ENCODE results near the gene TCF19.
"Not testable (repeated sequence)": the region's sequence is repeated elsewhere in the genome, so short reads cannot be mapped to it uniquely, and the experiment has no call there.

The TCF19 gene

DNA sequence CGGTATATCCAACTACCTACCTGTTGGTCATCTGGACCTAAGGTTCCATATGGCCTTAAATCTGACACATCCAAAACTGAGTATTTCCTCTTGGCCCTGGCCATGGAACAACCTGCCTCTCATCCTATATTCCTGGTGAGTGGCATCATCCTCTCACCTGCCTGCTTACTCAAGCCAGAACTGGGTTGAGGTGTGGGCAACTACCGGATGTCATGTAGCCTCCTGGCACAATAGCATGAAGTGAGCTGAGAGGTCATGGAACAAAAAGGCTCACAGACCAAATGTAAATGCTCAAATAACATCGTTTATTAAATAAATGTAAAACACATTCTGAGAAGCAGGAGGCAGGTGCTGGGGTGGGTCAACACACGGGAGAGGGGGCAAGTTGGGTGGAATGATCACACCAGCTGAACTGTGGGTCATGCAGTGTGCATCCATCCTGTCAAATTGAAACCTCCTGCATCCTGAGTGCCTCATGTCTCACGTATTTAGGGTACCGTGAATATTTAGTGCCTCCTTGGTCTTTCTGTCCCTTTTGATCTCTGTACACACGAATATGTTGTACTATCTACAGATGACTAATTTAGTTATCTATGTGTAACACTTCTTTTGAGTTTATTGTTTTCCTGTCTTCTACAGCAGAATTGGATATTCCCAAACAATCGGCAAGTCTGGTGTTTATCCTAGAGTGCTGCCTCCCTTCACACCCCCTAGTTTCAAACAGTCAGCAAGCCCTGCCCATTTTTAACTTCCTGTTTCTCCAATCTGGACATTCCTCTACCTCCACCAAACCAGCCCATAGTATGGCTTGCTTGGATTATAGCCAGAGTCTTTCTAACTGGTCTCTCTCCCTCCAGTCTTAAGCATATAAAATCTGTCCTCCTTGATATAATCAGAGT lies 20.0 kb downstream of the TCF19 start:
- peaks cover under 1 to 18% of the 10 kb centered on the region in 2 donors for H3K36me3 ChIP-seq (ENCODE audit: control insufficient read depth in 2 of 2, insufficient read depth in 2 of 2, low read length in 2 of 2)
- H3K4me1 ChIP-seq (ENCODE audit: control insufficient read depth in 2 of 2, insufficient read depth in 2 of 2, low read length in 2 of 2) = peaks cover 7 to 11% of the 10 kb centered on the region in 2 donors
- H3K9ac ChIP-seq (ENCODE audit: low read depth in 1 of 2, low read length in 2 of 2) = no peak overlapping the region
- H3K27me3 ChIP-seq (ENCODE audit: control insufficient read depth in 2 of 2, insufficient read depth in 2 of 2, low read length in 2 of 2) = no peaks in the 10 kb centered on the region
- H3K27ac ChIP-seq (ENCODE audit: low read depth in 2 of 2, low read length in 2 of 2) = peak overlapping the region; percentile 45 to 52
- peak overlapping the region in 1 of 2 donors; percentile 28 for H3K4me3 ChIP-seq (ENCODE audit: low read length in 2 of 2)
- no peaks in the 10 kb centered on the region for H3K9me3 ChIP-seq (ENCODE audit: control insufficient read depth in 2 of 2, low read length in 2 of 2)

DNA sequence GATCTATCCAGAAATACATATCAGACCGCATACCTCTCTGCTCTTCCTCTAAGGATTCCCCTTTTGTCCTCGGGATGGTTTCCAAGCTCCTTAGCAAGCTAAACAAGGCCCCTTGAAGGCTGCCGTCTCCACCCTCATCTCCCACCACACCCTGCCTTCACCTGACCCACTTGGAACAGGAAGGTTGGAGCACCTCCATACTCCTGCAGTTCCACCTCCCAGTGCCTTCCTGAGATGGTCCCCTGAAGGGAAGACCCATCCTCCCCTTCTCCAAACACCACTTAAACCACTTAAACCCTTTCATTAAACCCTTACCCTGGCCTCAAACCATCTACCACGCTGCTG lies 20.6 kb downstream of the TCF19 start:
- Histone ChIP-seq H3K27me3 (ENCODE audit: control insufficient read depth in 2 of 2, insufficient read depth in 2 of 2, low read length in 2 of 2) (no peaks in the 10 kb centered on the region), H3K27ac (ENCODE audit: low read depth in 2 of 2, low read length in 2 of 2) (peak overlapping the region; percentile 45 to 52), H3K9ac (ENCODE audit: low read depth in 1 of 2, low read length in 2 of 2) (no peak overlapping the region), H3K4me3 (ENCODE audit: low read length in 2 of 2) (peak overlapping the region in 1 of 2 donors; percentile 15), H3K9me3 (ENCODE audit: control insufficient read depth in 2 of 2, low read length in 2 of 2) (no peaks in the 10 kb centered on the region), H3K4me1 (ENCODE audit: control insufficient read depth in 2 of 2, insufficient read depth in 2 of 2, low read length in 2 of 2) (peaks cover 7 to 11% of the 10 kb centered on the region in 2 donors), H3K36me3 (ENCODE audit: control insufficient read depth in 2 of 2, insufficient read depth in 2 of 2, low read length in 2 of 2) (peaks cover 0 to 17% of the 10 kb centered on the region in 2 donors)

DNA sequence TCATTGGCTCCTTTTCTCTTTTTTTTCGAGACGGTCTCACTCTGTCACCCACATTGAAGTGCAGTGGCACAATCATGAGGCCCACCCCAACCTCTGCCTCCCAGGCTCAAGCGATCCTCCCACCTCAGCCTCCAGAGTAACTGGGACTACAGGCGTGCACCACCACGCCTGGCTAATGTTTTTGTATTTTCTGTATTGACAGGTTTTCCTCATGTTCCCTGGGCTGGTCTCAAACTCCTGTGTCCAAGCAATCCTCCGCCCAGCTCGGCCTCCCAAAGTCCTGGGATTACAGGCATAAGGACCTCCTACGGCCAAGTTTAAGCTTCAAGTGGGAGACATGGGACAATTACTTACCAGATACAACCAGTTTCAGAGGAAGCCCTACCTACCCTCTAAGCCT lies 21.5 kb downstream of the TCF19 start:
- Histone ChIP-seq H3K36me3 (ENCODE audit: control insufficient read depth in 2 of 2, insufficient read depth in 2 of 2, low read length in 2 of 2) (peaks cover 0 to 14% of the 10 kb centered on the region in 2 donors), H3K4me3 (ENCODE audit: low read length in 2 of 2) (peak overlapping the region in 1 of 2 donors; percentile 37), H3K9me3 (ENCODE audit: control insufficient read depth in 2 of 2, low read length in 2 of 2) (no peaks in the 10 kb centered on the region), H3K4me1 (ENCODE audit: control insufficient read depth in 2 of 2, insufficient read depth in 2 of 2, low read length in 2 of 2) (peaks cover 7 to 11% of the 10 kb centered on the region in 2 donors), H3K9ac (ENCODE audit: low read depth in 1 of 2, low read length in 2 of 2) (no peak overlapping the region), H3K27me3 (ENCODE audit: control insufficient read depth in 2 of 2, insufficient read depth in 2 of 2, low read length in 2 of 2) (no peaks in the 10 kb centered on the region), H3K27ac (ENCODE audit: low read depth in 2 of 2, low read length in 2 of 2) (no peak overlapping the region)

DNA sequence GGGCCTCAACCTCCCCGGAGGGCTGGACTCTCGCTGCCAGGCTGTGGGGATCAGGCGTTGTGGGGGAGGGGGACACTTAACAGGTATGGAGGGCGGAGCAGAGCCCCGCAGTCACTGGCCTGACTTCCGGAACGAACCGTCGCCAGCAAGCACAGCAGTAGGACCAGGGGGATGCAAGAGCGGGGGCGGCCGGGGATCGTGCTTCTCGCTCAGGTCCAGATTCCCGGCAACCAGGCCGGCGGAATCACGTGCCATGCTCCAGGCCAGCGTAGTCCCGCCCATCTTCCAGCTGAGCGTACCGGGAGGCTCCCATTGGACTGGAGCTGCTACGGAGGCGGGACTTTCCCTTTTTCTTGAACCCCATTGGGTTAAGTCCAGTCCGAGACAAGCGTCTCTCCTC lies 22.1 kb downstream of the TCF19 start:
- no peaks in the 10 kb centered on the region for H3K9me3 ChIP-seq (ENCODE audit: control insufficient read depth in 2 of 2, low read length in 2 of 2)
- H3K4me3 ChIP-seq (ENCODE audit: low read length in 2 of 2) = peak overlapping the region in 1 of 2 donors; percentile 37
- no peak overlapping the region for H3K9ac ChIP-seq (ENCODE audit: low read depth in 1 of 2, low read length in 2 of 2)
- no peaks in the 10 kb centered on the region for H3K27me3 ChIP-seq (ENCODE audit: control insufficient read depth in 2 of 2, insufficient read depth in 2 of 2, low read length in 2 of 2)
- H3K27ac ChIP-seq (ENCODE audit: low read depth in 2 of 2, low read length in 2 of 2) = peak overlapping the region in 1 of 2 donors; percentile 23
- peaks cover 7 to 11% of the 10 kb centered on the region in 2 donors for H3K4me1 ChIP-seq (ENCODE audit: control insufficient read depth in 2 of 2, insufficient read depth in 2 of 2, low read length in 2 of 2)
- H3K36me3 ChIP-seq (ENCODE audit: control insufficient read depth in 2 of 2, insufficient read depth in 2 of 2, low read length in 2 of 2) = peaks cover 0 to 8% of the 10 kb centered on the region in 2 donors

DNA sequence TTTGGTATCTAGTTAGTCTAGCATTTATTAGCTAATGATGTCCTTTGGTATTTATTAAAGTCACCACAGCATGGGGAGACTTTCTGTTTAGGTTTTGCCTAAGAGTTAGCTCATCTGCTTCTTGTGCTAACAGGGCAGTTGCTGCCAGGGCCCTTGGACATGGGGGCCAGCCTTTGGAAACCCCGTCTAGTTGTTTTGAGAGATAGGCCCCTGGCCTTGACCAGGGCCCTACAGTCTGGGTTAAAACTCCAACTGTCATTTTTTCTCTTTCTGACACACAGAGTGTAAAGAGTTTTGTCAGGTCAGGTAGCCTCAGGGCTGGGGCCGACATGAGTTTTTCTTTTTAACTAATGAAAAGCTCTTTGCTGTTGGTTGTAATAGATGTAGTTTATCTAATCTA lies 24.9 kb downstream of the TCF19 start:
- not testable (repeated sequence) for H3K4me3 ChIP-seq (ENCODE audit: low read length in 2 of 2); H3K9me3 ChIP-seq (ENCODE audit: control insufficient read depth in 2 of 2, low read length in 2 of 2); H3K27ac ChIP-seq (ENCODE audit: low read depth in 2 of 2, low read length in 2 of 2); H3K9ac ChIP-seq (ENCODE audit: low read depth in 1 of 2, low read length in 2 of 2); H3K36me3 ChIP-seq (ENCODE audit: control insufficient read depth in 2 of 2, insufficient read depth in 2 of 2, low read length in 2 of 2); H3K27me3 ChIP-seq (ENCODE audit: control insufficient read depth in 2 of 2, insufficient read depth in 2 of 2, low read length in 2 of 2)
- H3K4me1 ChIP-seq (ENCODE audit: control insufficient read depth in 2 of 2, insufficient read depth in 2 of 2, low read length in 2 of 2) = peaks cover 20 to 23% of the 10 kb centered on the region in 2 donors

DNA sequence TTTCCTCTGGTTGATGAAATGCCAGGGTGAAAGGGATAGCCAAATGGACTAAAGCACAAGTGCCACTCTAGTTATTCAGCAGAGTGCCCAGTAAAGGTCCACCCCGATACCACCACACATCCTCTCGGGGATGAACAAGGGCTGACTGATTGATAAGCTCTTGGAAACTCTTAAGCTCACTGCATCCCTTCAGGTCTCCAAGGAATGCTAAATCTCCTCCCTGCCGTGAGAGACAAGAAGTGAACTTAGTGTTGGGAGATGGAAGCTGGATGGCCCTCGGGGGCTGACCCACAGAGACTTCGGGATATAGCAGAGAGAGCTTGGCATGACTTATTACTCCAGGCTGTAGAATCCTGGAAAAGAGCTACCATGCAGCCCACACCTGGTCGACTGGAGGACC lies 25.5 kb downstream of the TCF19 start:
- not testable (repeated sequence) for H3K36me3 ChIP-seq (ENCODE audit: control insufficient read depth in 2 of 2, insufficient read depth in 2 of 2, low read length in 2 of 2); H3K27ac ChIP-seq (ENCODE audit: low read depth in 2 of 2, low read length in 2 of 2); H3K27me3 ChIP-seq (ENCODE audit: control insufficient read depth in 2 of 2, insufficient read depth in 2 of 2, low read length in 2 of 2); H3K9me3 ChIP-seq (ENCODE audit: control insufficient read depth in 2 of 2, low read length in 2 of 2); H3K9ac ChIP-seq (ENCODE audit: low read depth in 1 of 2, low read length in 2 of 2)
- H3K4me3 ChIP-seq (ENCODE audit: low read length in 2 of 2) = peak overlapping the region in 1 of 2 donors; percentile 31
- peaks cover 16 to 21% of the 10 kb centered on the region in 2 donors for H3K4me1 ChIP-seq (ENCODE audit: control insufficient read depth in 2 of 2, insufficient read depth in 2 of 2, low read length in 2 of 2)

DNA sequence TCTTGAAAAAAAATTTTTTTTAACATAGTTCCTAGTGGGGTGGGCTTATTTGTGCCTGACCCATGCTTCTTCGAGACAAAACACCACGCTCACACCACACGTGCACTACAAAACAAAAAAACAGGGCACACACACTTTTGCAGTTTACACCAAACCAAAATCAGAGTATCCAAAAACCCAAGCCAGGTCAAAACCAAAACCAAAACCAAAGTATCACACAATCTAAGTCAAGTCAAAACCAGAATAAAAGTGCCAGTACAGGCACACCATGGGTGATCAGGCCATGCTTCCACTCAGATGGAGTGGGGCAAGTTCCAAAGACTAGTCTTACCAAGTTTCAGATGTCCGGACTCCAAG lies 27.3 kb downstream of the TCF19 start:
- Histone ChIP-seq H3K4me1 (ENCODE audit: control insufficient read depth in 2 of 2, insufficient read depth in 2 of 2, low read length in 2 of 2) (peaks cover 11 to 16% of the 10 kb centered on the region in 2 donors), H3K27ac (ENCODE audit: low read depth in 2 of 2, low read length in 2 of 2) (peak overlapping the region; percentile 95 to 96), H3K9ac (ENCODE audit: low read depth in 1 of 2, low read length in 2 of 2) (peak overlapping the region; percentile 79 to 83), H3K4me3 (ENCODE audit: low read length in 2 of 2) (peak overlapping the region; percentile 63 to 74)
- H3K36me3 ChIP-seq (ENCODE audit: control insufficient read depth in 2 of 2, insufficient read depth in 2 of 2, low read length in 2 of 2); H3K9me3 ChIP-seq (ENCODE audit: control insufficient read depth in 2 of 2, low read length in 2 of 2); H3K27me3 ChIP-seq (ENCODE audit: control insufficient read depth in 2 of 2, insufficient read depth in 2 of 2, low read length in 2 of 2): not testable (repeated sequence)

DNA sequence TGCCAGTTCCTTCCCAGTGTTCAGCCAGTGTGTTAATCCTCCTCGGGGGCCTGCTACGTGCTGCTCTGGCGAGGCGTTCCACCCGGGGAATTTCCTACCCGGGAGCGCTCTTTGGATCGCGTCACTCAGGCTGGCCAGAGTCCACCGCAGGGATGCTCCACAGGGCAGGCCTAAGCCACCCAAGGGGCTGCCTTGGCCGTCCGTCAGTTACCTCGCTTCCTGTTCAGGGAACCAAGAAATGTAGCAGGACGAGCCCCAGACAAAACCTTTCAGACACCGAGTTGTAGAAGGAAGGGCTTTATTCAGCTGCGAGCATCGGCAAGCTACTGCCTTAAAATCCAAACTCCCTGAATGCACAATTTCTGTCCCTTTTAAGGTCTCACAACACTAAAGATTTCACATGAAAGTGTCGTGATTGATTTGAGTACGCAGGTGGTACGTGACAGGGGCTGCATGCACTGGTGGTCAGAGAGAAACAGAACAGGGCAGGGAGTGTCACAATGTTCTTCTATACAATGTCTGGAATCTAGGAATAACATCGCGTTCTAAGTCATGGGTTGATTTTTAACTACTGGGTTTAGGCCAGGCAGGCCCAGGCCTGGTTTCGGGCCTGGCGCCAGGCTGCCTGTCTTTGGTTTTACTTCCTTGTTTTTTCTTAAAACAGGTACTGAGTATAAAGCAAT lies 27.8 kb downstream of the TCF19 start:
- Histone ChIP-seq H3K4me1 (ENCODE audit: control insufficient read depth in 2 of 2, insufficient read depth in 2 of 2, low read length in 2 of 2) (peaks cover 11 to 16% of the 10 kb centered on the region in 2 donors), H3K27ac (ENCODE audit: low read depth in 2 of 2, low read length in 2 of 2) (peak overlapping the region; percentile 95 to 96), H3K27me3 (ENCODE audit: control insufficient read depth in 2 of 2, insufficient read depth in 2 of 2, low read length in 2 of 2) (no peaks in the 10 kb centered on the region), H3K9me3 (ENCODE audit: control insufficient read depth in 2 of 2, low read length in 2 of 2) (no peaks in the 10 kb centered on the region), H3K9ac (ENCODE audit: low read depth in 1 of 2, low read length in 2 of 2) (peak overlapping the region; percentile 79 to 83), H3K4me3 (ENCODE audit: low read length in 2 of 2) (peak overlapping the region; percentile 63 to 74), H3K36me3 (ENCODE audit: control insufficient read depth in 2 of 2, insufficient read depth in 2 of 2, low read length in 2 of 2) (no peaks in the 10 kb centered on the region)

DNA sequence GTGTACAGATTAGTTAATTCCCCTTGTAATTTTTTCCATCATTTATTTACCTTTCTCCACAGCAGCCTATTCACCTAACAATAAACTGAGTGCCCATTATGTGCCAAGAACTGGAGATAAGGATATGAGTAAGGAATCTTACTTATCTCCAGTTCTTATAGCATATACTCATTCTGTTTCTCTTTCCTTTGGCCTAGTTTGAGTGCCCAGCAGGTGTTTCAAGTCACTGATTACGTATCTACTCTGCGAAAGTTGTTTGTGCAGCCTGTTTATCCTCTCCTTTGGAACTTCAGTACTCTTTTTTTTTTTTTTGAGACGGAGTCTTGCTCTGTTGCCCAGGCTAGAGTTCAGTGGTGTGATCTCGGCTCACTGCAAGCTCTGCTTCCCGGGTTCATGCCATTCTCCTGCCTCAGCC lies 29.4 kb downstream of the TCF19 start:
- H3K27me3 ChIP-seq (ENCODE audit: control insufficient read depth in 2 of 2, insufficient read depth in 2 of 2, low read length in 2 of 2) = no peaks in the 10 kb centered on the region
- H3K9ac ChIP-seq (ENCODE audit: low read depth in 1 of 2, low read length in 2 of 2) = no peak overlapping the region
- no peak overlapping the region for H3K4me3 ChIP-seq (ENCODE audit: low read length in 2 of 2)
- no peaks in the 10 kb centered on the region for H3K9me3 ChIP-seq (ENCODE audit: control insufficient read depth in 2 of 2, low read length in 2 of 2)
- H3K36me3 ChIP-seq (ENCODE audit: control insufficient read depth in 2 of 2, insufficient read depth in 2 of 2, low read length in 2 of 2) = no peaks in the 10 kb centered on the region
- H3K4me1 ChIP-seq (ENCODE audit: control insufficient read depth in 2 of 2, insufficient read depth in 2 of 2, low read length in 2 of 2) = peaks cover 11 to 16% of the 10 kb centered on the region in 2 donors
- H3K27ac ChIP-seq (ENCODE audit: low read depth in 2 of 2, low read length in 2 of 2) = peak overlapping the region; percentile 95 to 96

DNA sequence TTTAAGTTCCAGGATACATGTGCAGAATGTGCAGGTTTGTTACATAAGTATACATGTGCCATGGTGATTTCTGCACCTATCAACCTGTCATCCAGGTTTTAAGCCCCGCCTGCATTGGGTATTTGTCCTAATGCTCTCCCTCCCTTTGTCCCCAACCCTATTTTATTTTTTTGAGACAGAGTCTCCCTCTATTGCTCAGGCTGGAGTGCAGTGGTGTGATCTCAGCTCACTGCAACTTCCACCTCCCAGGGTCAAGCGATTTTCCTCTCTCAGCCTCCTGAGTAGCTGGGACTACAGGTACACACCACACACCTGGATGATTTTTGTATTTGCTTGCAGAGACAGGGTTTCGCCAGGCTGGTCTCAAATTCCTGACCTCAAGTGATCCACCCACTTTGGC lies 30.8 kb downstream of the TCF19 start:
- not testable (repeated sequence) for H3K27me3 ChIP-seq (ENCODE audit: control insufficient read depth in 2 of 2, insufficient read depth in 2 of 2, low read length in 2 of 2); H3K9me3 ChIP-seq (ENCODE audit: control insufficient read depth in 2 of 2, low read length in 2 of 2); H3K9ac ChIP-seq (ENCODE audit: low read depth in 1 of 2, low read length in 2 of 2); H3K36me3 ChIP-seq (ENCODE audit: control insufficient read depth in 2 of 2, insufficient read depth in 2 of 2, low read length in 2 of 2); H3K27ac ChIP-seq (ENCODE audit: low read depth in 2 of 2, low read length in 2 of 2); H3K4me3 ChIP-seq (ENCODE audit: low read length in 2 of 2)
- peaks cover 11 to 16% of the 10 kb centered on the region in 2 donors for H3K4me1 ChIP-seq (ENCODE audit: control insufficient read depth in 2 of 2, insufficient read depth in 2 of 2, low read length in 2 of 2)

Measured in mucosa of rectum (tissue), 2 donors.